Mesothelial cell of epicardium (in vitro differentiated cells): Measurements from ENCODE around the gene ZNF219. TPM values are rescaled to one million over a fixed set of nuclear protein-coding genes. Genes with fewer than 3 reads are reported as not detected.

Experiments used
- DNase-seq, 2 experiments: peaks; one replicate each; pipeline ENCODE4 v3.0.0; 2021; ENCODE audit warnings: low spot score in 2 of 2; ENCODE audit not compliant: unreplicated experiment in 2 of 2
- H3K27ac Mint-ChIP-seq: 2 replicates; pipeline ENCODE4 v1.8.0; 2021; ENCODE audit warnings: mixed read lengths
- H3K27me3 Mint-ChIP-seq: 2 replicates; pipeline ENCODE4 v1.8.0; 2021; ENCODE audit warnings: low read depth, mixed read lengths
- H3K36me3 Mint-ChIP-seq: 2 replicates; pipeline ENCODE4 v1.8.0; 2021; ENCODE audit warnings: mixed read lengths
- H3K4me1 Mint-ChIP-seq: 2 replicates; pipeline ENCODE4 v1.8.0; 2021; ENCODE audit warnings: mixed read lengths
- H3K4me3 Mint-ChIP-seq: 2 replicates; pipeline ENCODE4 v1.8.0; 2021; ENCODE audit warnings: mild to moderate bottlenecking, moderate library complexity, mixed read lengths
- H3K9me3 Mint-ChIP-seq: 2 replicates; pipeline ENCODE4 v1.8.0; 2021; ENCODE audit warnings: mixed read lengths
- total RNA-seq: library from RNA; stranded (reverse); gene quantifications from 3 replicates; pipeline ENCODE4 v1.2.1, GENCODE V29; 2021
- TF ChIP-seq, protein P1 (sequence below): fragments of 200-600 bp; sonication (generic); IDR thresholded peaks from one replicate; pipeline ENCODE4 v1.5.0; 2021; ENCODE audit warnings: antibody characterized with exemption; ENCODE audit not compliant: unreplicated experiment

ZNF219 gene
- total RNA-seq, 1 donor from 2014 or later = 75.2 TPM

- Mint-ChIP-seq H3K9me3 (no peaks in the 10 kb centered on the region), H3K27me3 (no peaks in the 10 kb centered on the region), H3K4me3 (peak overlapping the region; percentile 84), H3K36me3 (no peaks in the 10 kb centered on the region), H3K27ac (peak overlapping the region; percentile 95), H3K4me1 (peaks cover 53% of the 10 kb centered on the region)
- TF ChIP-seq, protein P1, sequence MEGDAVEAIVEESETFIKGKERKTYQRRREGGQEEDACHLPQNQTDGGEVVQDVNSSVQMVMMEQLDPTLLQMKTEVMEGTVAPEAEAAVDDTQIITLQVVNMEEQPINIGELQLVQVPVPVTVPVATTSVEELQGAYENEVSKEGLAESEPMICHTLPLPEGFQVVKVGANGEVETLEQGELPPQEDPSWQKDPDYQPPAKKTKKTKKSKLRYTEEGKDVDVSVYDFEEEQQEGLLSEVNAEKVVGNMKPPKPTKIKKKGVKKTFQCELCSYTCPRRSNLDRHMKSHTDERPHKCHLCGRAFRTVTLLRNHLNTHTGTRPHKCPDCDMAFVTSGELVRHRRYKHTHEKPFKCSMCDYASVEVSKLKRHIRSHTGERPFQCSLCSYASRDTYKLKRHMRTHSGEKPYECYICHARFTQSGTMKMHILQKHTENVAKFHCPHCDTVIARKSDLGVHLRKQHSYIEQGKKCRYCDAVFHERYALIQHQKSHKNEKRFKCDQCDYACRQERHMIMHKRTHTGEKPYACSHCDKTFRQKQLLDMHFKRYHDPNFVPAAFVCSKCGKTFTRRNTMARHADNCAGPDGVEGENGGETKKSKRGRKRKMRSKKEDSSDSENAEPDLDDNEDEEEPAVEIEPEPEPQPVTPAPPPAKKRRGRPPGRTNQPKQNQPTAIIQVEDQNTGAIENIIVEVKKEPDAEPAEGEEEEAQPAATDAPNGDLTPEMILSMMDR = no peak
- no peak for DNase-seq
These were observed 6.6 kb upstream of the ZNF219 start for GRCh38 chr14:21105095-21105494.

DNA sequence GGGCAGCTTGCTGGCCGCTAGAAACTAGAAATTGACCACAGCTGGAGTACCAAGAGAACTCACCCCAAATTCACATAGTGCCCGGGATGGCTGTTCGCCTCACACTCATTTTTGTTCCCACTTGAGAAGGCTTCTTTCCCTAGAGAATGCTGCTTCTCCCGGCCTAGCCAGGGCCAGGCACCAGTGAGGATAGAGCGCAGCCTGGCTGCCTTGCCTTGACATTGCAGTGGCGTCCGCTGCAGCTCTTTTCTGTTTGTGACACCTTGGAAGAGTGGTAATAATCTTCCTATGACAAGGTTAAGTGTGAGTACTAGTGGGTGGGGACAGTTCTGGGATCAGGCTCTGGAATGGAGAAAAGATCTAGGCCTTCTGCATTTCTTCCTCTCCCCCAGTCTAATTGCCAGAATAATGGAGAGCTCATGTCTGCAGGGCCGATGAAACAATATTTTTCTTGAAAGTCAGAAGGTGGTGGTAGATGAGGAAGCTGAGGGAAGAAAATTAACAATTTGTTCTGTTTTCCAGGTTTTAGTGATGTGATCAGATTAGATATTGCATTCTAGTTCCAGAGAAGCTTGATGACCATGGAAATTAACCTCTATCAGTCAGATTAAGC, 6.1 kb upstream of the ZNF219 start:
- H3K9me3 Mint-ChIP-seq = no peaks in the 10 kb centered on the region

DNA sequence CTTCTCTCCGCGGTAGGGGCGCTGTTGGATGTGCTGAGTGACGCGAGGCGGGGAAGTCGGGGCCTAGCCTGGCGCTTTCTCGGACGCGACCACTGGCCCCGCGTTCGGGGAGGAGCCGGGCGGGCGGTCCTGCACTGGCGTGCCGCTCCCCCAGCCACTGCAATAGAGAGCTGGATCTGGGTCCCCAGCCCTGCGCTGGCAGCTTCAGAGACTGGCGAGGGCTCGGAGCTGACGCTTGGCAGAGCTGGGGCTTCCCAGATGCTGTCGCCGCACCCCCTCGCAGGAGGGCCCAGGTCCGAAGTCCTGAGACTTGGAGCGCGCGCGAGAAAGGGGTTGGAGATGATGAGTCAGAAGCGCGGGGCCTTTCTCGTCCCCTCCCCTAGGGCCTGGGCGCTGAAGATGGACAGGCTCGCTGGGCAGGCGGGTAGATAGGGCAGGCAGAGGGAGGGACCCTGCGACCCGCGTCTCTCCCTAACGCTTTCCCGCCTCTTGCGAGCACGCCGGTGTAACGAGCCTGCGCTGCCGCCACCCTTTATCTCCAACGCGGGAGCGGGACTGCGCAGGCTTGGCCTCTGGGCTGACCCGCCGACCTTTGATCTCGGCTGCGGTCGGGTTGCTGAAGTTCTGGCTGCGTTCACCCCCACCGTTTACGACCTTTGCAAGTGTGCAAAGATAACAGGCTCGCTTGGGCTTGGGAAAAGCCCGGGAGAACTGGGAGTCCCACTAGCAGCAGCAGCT, 5.4 kb upstream of the ZNF219 start:
- Mint-ChIP-seq H3K9me3 (no peaks in the 10 kb centered on the region), H3K36me3 (no peaks in the 10 kb centered on the region), H3K27me3 (no peaks in the 10 kb centered on the region), H3K4me1 (peaks cover 56% of the 10 kb centered on the region), H3K4me3 (peak overlapping the region; percentile 84), H3K27ac (peak overlapping the region; percentile 95)
- peak; percentile 80 to 92 for DNase-seq
- TF ChIP-seq, protein P1 = peak; percentile 62

More for the DNA sequence above, 6.1 kb upstream of the ZNF219 start:
- Mint-ChIP-seq H3K4me3 (peak overlapping the region; percentile 84), H3K27ac (peak overlapping the region; percentile 95), H3K4me1 (peaks cover 52% of the 10 kb centered on the region), H3K36me3 (no peaks in the 10 kb centered on the region), H3K27me3 (no peaks in the 10 kb centered on the region)
- DNase-seq = peak in 1 of 2 experiments; percentile 72
- TF ChIP-seq, protein P1 = peak; percentile 59

DNA sequence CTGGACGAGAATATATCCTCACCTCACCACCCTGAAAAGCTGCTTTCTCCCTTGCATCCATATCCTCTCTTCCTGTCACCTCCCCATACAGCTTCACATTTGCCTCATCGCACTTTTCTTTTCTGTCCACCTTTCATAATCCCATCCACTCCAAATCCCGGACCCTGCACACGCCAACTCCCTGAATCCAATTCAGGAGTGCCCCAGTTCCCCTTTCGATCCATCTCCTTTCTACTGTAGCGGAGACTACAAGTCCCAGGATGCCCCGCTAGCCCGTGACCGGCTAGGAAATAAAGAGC, 4.9 kb upstream of the ZNF219 start:
- no peaks in the 10 kb centered on the region for H3K36me3 Mint-ChIP-seq
- peak overlapping the region; percentile 95 for H3K27ac Mint-ChIP-seq
- H3K4me1 Mint-ChIP-seq = peaks cover 59% of the 10 kb centered on the region
- no peaks in the 10 kb centered on the region for H3K27me3 Mint-ChIP-seq
- DNase-seq = no peak
- H3K9me3 Mint-ChIP-seq = no peaks in the 10 kb centered on the region
- H3K4me3 Mint-ChIP-seq = peak overlapping the region; percentile 84
- TF ChIP-seq, protein P1 = no peak

- Mint-ChIP-seq H3K27me3 (no peaks in the 10 kb centered on the region), H3K36me3 (no peaks in the 10 kb centered on the region), H3K27ac (peak overlapping the region; percentile 95), H3K4me1 (peaks cover 54% of the 10 kb centered on the region), H3K9me3 (no peaks in the 10 kb centered on the region), H3K4me3 (peak overlapping the region; percentile 84)
- no peak for DNase-seq
- TF ChIP-seq, protein P1 = no peak
These were observed 4.3 kb upstream of the ZNF219 start for GRCh38 chr14:21102521-21103410.
